ENCODE measurements around the gene FASTKD2.

The FASTKD2 gene

DNA sequence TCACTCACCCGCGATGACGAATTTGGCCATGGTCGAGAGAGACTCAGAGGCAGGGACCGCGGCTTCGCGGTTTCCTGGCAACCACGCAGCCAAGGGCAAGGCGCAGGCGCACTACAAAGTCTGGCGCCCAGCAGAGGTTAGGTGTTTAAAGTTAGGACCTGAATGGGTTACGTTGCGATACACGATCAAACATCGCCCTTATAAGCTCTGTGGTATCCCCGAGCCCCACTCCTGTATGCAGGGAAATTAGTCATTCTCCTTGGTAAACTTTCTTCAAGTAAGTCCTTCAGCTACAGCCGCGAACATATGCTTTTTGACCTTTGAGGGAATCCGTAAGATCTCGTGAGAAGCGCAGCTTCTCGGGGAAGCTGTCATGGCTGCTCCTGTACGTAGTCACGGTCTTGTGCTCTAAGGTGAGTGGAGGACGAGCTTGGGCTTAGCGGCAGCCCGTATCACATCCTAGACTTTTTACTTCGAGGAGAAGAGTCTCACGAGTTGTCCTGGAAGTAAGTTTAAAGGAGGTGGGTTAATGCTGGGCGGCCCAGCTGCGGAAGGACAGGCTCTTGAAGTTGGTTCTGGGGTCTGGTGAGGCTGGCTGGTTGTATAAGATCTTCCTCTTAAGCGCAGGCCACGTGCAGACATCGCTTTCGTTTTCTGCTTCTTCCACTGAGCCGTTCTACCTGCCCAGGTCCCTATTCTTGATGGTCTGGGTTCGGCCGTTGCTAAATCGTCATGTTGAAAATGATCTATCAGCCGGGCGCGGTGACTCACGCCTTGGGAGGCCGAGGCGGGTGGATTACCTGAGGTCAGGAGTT is at the start of gene FASTKD2, which contains the start of gene MDH1B:
FASTKD2 (plus strand) TSS at position 365 of the 815 bp plus-strand sequence. CDS start 1,088 bp downstream, outside the sequence.
MDH1B (minus strand) TSS at position 87 of the 815 bp plus-strand sequence; CDS start at position 30, 57 bp downstream.
- peak; percentile 75 to 89 for DNase-seq (ENCODE audit: extremely low read depth in 1 of 2, low read depth in 1 of 2)

DNA sequence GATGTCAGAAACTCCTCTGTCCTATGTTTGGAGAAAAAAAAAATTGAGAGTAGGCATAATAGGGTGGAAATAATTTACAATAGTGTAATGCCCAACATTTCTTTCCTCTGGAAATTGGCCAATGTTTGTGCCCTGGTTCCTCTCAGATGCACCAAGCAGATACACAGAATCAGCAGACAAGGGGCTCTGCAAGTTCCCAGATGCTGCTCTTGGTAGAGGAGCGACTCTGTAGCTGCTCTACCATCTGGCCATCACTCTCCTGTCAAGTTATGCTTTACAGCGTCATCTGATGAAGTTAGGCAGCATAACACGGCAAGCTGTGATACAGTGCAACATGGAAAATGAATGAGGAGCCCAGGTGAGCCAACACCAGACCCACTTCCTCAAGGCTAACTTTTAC is 48.8 kb upstream of the FASTKD2 start:
- no peak for DNase-seq (ENCODE audit: extremely low read depth in 1 of 2, low read depth in 1 of 2)

DNA sequence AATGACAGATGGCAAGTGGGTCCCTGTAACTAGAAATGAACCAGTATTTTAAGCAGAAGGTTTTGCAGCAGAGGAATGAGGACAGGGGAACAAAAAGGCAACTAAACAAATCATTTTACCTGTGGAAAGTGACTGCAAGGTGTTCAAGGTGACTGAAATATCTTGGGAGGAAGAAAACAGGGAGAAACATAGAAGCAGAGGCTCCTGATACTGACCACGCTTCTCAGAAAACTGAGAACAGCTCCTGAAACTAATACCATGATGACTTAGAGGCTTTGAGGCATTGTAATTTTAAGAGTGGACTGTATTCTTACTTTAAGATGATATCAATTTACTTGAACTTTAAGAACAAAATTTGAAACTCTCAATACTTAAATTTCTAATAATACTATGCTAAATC is 47.1 kb upstream of the FASTKD2 start, which contains the start of gene DYTN:
DYTN (minus strand) TSS at position 101 of the 400 bp plus-strand sequence. CDS start 117 bp downstream, outside the sequence.
- no peak for DNase-seq (ENCODE audit: extremely low read depth in 1 of 2, low read depth in 1 of 2)

DNA sequence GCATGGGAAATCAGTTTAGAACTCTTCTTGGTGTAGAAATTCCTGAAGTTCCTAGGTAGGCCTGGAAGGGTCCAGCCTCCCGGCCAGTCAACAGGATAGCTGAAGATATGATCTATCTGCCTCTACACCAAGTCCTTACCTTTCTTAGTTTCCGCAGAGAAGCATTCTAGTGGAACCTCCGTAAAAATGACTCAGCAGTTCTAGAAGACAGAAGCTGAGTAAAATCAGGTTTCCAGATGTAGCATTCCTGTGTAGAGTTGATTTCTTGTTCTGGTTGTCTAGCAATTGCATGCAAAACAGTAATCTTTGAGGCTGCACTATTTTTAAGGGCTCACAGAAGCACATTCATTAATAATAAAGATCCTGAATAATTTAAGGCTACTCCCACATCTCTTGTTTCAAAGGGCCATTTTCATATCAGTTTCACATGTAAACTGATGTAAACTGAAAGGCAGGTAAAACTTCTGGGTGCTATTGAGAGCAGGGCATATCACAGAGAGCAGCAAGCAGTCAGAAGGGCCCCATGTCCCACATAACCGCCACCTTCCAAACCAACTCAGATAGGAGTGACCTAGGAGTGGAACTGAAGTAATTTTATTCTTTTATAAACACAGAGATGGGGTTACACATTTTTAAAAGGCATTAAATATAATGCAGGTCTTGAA is 44.0 kb upstream of the FASTKD2 start:
- DNase-seq (ENCODE audit: extremely low read depth in 1 of 2, low read depth in 1 of 2) = no peak

DNA sequence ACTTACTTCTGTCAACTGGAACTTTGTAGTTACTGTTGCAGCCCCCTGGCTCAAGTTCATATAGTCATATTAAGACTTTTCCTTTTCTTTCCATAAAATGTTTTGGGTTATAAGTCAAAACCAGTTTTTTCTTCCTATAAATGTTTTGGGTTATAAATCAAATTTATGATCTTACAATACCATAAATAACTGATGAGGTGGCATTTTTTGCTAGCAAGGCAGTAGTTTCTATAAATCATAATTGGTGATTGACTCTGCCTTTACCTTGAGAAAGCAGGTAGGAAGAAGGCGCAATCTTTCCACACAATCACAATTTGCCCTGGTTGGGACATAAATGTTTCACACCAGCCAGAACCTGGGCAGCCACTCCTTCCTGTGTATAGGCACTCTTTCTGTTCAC is 42.1 kb upstream of the FASTKD2 start:
- no peak for DNase-seq (ENCODE audit: extremely low read depth in 1 of 2, low read depth in 1 of 2)

DNA sequence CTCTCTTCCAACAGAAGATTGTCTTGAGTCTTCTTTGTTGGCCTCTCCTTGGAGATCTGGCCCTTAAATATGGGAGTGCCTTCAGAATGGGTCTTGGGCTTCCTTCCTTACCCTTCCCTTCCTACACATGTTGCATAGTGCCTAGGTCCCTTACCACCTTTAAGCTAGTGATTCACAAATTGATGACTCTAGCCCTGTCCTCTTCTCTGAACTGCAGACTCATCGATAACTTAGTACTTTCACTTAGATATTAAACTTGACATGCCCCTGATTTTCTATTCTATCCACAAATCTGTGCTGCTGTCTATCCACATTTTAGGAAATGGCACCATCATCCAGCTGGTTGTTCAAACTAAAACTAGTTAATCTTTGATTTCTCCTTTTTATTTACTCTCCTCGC is 38.1 kb upstream of the FASTKD2 start:
- DNase-seq (ENCODE audit: extremely low read depth in 1 of 2, low read depth in 1 of 2) = no peak

DNA sequence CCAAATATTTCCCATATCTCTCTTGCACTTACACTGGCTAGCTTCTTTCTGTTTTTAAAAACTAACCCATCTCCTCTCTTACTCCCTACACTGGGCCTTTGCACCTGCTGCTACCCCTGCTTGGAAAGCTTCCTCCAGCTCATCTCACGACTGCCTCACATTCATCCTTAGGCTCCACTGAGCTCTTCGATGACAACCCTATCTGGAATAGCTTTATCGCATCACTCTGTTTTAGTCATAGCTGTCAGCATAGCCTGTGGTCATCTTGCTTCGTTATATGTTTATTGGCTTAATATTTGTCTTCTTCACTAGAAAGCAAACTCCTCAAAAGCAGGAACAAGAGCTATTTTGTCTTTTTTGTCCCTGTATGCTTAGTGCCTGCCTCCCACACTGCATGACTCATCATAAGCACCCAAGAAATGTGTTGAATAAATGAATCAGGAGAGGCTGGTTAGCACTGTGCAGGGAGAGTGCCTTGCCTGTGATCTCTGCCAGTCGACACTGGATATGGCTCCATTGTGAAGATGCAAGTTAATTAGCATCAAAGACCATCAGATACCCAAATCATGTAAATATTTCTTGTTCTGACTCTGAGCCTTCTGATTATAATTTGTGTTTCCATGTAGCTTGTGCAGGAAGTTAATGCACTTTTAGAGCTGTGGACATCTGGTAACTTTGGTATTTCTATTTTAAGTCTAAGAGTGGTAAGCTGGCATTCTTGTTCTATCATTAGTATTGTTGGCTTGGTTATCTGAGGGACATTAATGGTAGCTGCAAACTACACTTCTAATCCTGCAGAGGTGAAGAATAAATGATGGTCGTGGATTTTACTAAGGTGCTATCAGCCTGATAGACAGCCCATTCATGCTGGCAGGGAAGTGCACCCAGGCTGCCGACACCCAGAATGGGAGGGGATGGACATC is 36.9 kb upstream of the FASTKD2 start:
- DNase-seq (ENCODE audit: extremely low read depth in 1 of 2, low read depth in 1 of 2) = no peak

DNA sequence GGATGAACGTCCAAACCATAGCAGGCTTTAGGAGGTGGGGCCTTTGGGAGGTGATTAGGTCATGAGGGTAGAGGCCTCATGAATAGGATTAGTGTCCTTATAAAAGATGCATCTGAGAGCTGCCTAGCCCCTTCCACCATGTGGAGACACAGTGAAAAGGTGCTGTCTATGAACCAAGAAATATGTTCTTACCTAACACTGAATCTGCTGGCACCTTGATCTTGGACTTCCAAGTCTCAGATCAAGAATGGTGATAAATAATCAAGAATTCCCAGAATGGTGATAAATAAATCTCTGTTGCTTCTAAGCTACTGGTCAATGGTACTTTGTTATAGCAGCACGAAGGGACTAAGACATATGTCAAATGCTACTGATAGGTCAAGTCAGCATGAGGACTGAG is 32.1 kb upstream of the FASTKD2 start:
- DNase-seq (ENCODE audit: extremely low read depth in 1 of 2, low read depth in 1 of 2) = no peak

DNA sequence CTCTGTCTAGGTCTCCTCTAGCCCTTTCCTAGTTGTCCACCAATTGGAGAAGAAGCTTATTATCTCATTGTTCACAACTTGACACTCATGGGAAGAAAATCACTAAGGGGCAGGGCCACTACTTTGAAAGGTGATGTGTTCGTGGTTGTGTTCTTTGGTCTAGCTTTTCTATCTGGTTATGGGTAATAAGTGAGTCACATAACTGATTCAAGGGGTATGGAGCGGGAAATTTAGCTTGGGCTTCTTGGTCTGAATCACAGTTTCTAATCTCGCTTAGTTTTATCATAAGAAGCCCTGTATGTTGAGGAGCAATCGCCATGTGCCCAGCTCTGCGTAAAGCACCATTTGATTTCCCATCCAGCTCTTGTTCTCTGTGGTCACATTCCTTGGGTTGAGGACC is 28.5 kb upstream of the FASTKD2 start:
- DNase-seq (ENCODE audit: extremely low read depth in 1 of 2, low read depth in 1 of 2) = peak in 1 of 2 donors; percentile 7

DNA sequence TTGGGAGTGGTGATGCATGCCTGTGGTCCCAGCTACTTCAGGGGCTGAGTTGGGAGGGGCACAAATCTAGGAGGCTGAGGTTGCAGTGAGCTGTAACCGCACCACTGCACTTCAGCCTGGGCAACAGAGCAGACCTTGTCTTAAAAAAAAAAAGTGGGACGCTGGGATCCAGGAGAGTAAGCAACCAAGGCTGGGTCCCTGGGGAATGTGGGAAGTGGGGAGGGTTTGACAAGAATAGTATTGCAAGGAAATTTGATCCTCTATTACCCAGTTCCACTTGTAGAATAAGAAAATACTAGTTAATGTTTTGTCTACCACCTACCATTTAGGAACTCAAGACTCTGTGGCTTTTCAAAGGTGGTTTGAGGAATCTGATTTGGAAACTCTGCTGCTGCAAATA is 26.1 kb upstream of the FASTKD2 start:
- DNase-seq (ENCODE audit: extremely low read depth in 1 of 2, low read depth in 1 of 2) = no peak

DNA sequence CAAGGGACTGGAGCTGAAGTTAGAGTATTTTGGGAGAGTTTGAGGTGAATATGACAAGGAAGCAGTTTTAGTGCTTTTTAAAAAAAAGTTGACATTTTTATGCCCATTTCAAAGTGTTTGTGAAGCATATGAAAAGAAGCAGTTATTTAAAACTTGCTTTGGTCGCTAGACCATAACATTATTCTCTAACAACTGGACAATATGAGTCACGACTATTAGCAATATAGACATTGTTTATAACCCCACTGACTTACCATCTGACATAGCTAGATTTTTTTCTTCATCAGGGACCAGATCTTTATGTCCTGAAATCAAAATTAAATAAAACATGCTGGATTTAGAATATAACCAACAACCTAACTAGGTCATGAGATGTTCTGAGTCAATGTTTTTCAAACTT is 24.6 kb upstream of the FASTKD2 start:
- DNase-seq (ENCODE audit: extremely low read depth in 1 of 2, low read depth in 1 of 2) = no peak

DNA sequence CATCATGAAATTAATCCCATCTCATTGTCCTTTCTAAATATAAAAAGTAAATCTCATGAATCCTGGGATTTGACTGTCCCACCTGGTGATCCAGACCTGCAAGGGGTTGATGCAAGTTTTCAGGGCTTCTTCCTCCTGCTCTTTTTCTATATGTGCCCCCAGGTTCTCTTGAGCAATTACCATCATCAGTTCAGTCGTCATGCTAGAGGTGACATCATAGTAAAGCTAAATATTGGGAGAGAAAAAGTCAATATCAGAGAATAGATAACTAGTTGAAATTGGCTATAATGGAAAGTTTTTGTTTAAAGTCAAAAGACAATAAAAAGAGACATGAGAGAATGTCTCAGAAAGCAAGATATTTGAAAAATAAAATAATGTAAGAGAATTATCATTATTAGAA is 8.6 kb upstream of the FASTKD2 start:
- no peak for DNase-seq (ENCODE audit: extremely low read depth in 1 of 2, low read depth in 1 of 2)

DNA sequence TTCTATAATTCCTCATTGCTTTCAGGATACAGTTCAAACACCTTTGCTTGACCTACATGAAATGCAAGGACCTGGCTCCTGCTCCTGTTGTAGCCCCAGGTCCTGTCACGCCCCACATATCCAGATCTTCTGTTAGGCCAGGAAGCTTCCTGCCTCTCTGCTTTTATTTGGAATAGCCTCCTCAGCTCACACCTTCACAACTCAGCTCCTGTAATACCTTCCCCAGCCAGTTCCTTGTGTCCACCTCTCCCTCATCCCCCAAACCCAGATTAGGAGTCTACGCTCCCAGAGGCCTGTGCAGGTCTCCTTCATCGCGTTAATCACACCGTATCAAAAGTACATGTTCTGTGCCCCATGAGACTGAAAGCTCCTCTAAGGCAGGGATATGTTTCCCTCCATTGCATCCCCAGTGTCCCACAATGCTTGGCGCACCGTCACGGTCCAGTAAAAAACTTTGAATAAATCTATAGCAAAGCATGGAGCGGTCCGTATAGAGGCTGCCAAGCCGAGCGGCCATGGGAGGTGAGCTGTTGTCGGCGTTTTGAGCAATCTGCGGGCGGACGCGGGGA is 649 bp upstream of the FASTKD2 start:
- DNase-seq (ENCODE audit: extremely low read depth in 1 of 2, low read depth in 1 of 2) = no peak

DNA sequence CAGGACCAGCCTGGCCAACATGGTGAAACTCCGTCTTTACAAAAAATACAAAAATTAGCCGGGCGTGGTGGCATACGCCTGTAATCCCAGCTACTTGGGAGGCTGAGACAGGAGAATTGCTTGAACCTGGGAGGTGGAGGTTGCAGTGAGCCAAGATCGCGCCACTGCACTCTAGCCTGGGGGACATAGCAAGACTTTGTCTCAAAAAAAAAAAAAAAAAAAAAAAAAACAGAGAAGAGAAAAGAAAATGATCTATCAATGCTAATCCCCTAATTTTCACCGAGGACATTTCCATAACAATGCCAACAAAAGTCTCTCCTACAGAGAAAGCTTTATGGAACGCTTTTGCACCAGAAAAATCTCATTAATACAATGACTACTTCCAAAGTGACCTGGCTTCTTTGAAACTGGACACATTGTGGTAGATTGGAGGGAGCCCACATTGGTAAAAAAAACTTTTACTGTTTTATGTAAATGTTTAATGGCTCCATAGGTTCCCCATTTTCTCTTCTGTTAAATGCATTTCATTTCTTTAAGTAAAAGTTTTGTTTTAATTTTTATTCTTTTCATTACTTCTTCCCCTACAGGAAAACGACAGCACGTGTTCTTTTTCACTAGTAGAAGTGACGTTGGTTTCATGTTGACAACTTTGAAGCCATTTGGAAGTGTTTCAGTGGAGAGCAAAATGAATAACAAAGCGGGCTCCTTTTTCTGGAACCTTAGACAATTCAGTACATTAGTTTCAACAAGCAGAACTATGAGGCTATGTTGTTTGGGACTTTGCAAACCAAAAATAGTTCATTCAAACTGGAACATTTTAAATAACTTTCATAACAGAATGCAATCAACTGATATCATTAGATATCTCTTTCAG is 888 bp downstream of the FASTKD2 start:
- DNase-seq (ENCODE audit: extremely low read depth in 1 of 2, low read depth in 1 of 2) = no peak

DNA sequence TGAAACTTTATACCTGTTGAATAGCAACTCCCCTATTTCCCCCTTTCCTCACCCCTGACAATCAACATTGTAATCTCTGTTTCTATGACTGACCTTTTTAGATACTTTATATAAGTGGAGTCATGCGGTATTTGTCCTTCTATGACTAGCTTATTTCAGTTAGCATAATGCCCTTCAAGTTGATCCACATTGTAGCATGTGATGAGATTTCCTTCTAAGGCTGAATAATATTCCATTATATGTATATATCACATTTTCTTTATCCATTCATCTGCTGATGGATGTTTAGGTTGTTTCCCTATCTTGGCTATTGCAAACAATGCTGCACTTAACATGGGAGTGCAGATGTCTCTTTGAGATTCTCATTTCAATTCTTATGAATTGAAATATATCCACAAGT is 9.5 kb downstream of the FASTKD2 start:
- no peak for DNase-seq (ENCODE audit: extremely low read depth in 1 of 2, low read depth in 1 of 2)

DNA sequence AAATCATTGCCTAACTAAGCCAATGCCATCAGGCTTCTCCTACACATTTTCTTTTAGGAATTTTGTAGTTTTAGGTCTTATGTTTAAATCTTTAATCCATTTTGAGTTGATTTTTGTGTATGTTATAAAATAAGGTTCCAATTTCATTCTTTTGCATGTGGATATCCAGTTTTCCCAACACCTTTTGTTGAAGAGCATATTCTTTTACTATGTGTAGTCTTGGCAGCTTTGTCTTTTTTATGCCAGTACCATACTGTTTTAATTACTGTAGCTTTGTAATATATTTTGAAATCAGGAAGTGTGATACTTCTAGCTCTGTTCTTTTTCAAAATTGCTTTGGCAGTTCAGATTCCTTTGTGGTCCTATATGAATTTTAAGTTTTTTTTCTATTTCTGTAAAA is 11.0 kb downstream of the FASTKD2 start:
- no peak for DNase-seq (ENCODE audit: extremely low read depth in 1 of 2, low read depth in 1 of 2)

DNA sequence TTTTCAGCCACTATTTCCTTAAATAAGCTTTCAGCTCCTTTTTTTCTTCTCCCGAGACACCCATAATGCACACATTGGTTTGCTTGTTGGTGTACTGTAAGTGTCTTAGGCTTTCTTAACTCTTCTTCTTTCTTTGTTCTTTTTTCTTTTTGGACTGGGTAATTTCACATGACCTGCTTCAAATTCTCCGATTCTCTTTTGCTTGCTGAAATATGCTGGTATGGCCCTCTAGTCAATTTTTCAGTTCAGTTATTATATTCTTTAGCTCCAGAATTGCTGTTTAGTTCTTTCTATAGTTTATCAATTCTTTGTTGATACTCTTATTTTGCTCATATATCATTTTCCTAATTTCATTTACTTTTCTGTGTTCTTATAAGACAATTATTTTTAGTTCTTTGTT is 15.3 kb downstream of the FASTKD2 start:
- DNase-seq (ENCODE audit: extremely low read depth in 1 of 2, low read depth in 1 of 2) = no peak

DNA sequence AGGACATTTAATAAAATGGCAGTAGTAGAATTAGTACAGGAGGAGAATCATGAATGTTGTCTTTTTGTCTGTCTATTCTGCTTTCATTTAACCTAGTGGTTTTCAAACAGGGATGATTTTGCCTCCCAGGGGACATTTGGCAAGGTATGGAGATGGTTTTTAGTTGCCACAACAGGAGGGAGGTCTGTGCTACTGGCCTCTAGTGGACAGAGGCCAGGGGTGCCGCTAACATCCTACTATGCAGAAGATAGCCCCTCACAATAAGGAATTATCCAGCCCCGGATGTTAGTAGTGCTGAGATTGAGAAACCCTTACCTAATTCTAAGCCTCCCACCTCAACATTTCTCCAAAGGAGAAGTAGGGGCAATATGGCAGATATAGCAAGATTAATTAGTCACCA is 18.3 kb downstream of the FASTKD2 start:
- DNase-seq (ENCODE audit: extremely low read depth in 1 of 2, low read depth in 1 of 2) = no peak

DNA sequence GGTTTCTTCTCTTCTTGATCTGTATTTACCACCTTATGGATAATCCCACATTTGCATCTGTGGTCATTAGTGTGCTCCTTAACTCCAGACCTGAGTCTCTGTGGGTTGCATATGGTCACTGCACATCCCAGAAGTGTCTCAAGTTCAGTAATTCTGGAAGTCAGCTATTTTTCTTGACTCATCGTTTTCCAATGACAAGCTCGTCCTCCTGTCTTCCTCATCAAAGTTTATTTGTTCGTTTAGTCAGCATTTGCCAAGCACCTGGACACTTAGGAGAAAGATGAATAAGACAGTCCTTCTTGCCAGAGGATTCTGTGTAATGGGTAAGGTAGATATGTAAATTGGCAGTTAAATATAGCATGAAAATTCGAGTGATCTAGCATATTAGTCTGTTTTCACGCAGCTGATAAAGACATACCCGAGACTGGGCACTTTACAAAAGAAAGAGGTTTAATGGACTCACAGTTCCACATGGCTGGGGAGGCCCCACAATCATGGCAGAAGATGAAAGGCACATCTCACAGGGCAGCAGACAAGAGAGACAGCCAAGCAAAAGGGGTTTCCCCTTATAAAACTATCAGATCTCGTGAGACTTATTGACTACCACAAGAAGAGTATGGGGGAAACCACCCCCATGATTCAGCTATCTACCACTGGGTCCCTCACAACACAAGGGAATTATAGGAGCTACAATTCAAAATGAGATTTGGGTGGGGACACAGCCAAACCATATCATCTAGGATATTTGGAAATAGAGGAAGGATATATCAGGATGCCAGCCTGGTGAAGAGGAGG is 19.4 kb downstream of the FASTKD2 start:
- DNase-seq (ENCODE audit: extremely low read depth in 1 of 2, low read depth in 1 of 2) = no peak

Measured in stimulated activated CD8-positive, alpha-beta memory T cell treated with anti-CD3 and anti-CD28 coated beads, Interleukin-7, amount 100 ng/mL, for 48 hours (primary cell).